Measurements from ENCODE around the gene FN1. TPM values are rescaled to one million over a fixed set of nuclear protein-coding genes. Genes with fewer than 3 reads are reported as not detected.
A peak's percentile ranks its signal among the peaks of the same experiment; 100 is the strongest.
"Not testable (repeated sequence)": the region's sequence is repeated elsewhere in the genome, so short reads cannot be mapped to it uniquely, and the experiment has no call there.

The FN1 gene
- total and polyA plus RNA-seq, 7 donors: 16.0 to 64.3 (median 40.3) TPM

DNA sequence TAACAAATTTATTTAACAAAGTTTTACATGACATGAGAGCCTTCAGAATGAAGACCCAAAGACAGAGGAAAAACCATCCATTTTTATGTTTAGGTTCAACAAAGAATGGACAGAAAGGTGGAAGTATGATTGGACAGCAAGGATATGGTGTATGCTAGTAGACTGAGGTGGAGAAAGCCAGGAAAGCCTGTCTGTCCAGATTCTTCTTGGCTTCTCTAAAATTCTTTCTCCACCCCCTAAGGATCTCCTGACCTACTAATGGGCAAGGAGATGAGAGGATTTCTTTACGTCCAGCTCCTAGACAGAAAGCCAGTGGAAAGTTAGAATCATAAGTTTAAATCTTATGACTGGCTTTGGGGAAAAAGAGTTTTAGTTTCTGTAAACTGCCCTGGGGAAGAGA, 121.0 kb downstream of the FN1 start:
- no peak for ATAC-seq
- H3K4me1 ChIP-seq: peaks cover 8% of the 10 kb centered on the region
- H3K36me3 ChIP-seq (ENCODE audit: insufficient read depth in 1 of 2, low read depth in 1 of 2): peaks cover 0 to 60% of the 10 kb centered on the region in 2 donors
- no peak for DNase-seq
- intact Hi-C loops (cut with DNase I): no loop called here
- TF ChIP-seq, protein P1, sequence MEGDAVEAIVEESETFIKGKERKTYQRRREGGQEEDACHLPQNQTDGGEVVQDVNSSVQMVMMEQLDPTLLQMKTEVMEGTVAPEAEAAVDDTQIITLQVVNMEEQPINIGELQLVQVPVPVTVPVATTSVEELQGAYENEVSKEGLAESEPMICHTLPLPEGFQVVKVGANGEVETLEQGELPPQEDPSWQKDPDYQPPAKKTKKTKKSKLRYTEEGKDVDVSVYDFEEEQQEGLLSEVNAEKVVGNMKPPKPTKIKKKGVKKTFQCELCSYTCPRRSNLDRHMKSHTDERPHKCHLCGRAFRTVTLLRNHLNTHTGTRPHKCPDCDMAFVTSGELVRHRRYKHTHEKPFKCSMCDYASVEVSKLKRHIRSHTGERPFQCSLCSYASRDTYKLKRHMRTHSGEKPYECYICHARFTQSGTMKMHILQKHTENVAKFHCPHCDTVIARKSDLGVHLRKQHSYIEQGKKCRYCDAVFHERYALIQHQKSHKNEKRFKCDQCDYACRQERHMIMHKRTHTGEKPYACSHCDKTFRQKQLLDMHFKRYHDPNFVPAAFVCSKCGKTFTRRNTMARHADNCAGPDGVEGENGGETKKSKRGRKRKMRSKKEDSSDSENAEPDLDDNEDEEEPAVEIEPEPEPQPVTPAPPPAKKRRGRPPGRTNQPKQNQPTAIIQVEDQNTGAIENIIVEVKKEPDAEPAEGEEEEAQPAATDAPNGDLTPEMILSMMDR (IDR thresholded peaks at IDR 0.05): no peak
- H3K27ac ChIP-seq: no peak overlapping the region
- H3K27me3 ChIP-seq (ENCODE audit: insufficient read depth in 3 of 3, low read length in 2 of 3): no peaks in the 10 kb centered on the region
- no peaks in the 10 kb centered on the region for H3K9me3 ChIP-seq
- no peak overlapping the region for H3K4me3 ChIP-seq
- 74 to 85% (median 75%) methylated on average over 1 of the region's 1 CpG for WGBS, 3 donors

DNA sequence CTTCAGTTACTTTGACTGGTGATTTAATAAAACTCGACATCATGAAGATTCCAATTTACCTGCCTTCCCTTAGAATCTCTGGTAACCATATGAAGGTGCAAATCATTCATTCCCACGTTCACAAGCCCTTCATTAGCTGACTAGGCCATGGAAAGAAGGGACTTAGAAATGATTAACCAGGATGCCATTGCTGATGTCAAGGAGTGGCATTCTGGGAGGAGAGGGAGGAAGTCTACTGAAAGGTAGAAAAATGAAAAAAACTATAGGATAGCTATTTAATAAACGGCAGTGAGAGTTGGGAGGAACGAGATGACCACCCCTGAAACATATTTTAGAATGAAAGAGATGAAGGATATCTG, 122.6 kb downstream of the FN1 start:
- Histone ChIP-seq H3K4me1 (peaks cover 8% of the 10 kb centered on the region), H3K4me3 (peak overlapping the region; percentile 89), H3K27ac (no peak overlapping the region), H3K36me3 (ENCODE audit: insufficient read depth in 1 of 2, low read depth in 1 of 2) (peaks cover 0 to 43% of the 10 kb centered on the region in 2 donors), H3K9me3 (no peaks in the 10 kb centered on the region), H3K27me3 (ENCODE audit: insufficient read depth in 3 of 3, low read length in 2 of 3) (no peaks in the 10 kb centered on the region)
- no peak for DNase-seq
- WGBS, 3 donors: 80 to 84% (median 81%) methylated on average over 4 of the region's 4 CpGs
- TF ChIP-seq, protein P1 (IDR thresholded peaks at IDR 0.05): no peak
- no peak for ATAC-seq
- intact Hi-C loops (cut with DNase I): no loop called here

DNA sequence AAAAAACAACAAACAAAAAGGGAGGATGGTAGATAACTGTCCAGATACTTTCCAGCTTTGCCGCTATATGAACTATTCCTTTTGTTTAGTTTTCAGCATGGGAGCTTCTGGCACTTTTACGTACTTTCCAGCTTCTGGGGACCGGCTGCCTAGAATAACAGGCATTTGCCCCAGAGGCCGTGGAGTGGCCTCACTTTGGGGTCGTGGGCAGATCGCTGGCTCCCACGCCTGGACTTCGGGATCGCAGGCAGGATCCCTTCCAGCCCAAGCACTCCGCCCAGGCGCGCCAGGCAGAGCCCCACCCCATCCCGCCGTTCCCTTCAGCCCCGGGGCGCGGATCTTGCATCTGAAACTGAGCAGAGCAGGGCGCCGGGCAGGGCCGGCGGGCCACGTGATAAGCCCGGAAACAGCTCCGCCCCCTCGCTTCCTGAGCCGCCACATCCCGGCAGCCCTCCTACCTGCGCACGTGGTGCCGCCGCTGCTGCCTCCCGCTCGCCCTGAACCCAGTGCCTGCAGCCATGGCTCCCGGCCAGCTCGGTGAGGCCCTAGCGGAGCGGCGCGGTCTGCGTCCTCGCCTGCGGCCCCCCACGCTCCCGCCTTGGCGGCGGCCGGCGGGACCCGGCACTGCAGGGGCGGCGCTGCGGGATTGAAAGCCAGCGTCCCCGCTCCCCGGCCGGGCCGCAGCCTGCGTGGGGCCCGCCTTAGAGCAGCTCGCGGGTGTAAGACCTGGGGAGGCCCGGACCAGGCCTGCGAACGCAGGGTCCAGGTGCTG, 124.1 kb downstream of the FN1 start, which contains the start of gene ATIC:
Gene ATIC, plus strand, starts transcription at position 435 of the 772 bp plus-strand sequence. Its CDS starts 84 bp downstream, at position 519.
- peak; percentile 94 to 95 for DNase-seq

DNA sequence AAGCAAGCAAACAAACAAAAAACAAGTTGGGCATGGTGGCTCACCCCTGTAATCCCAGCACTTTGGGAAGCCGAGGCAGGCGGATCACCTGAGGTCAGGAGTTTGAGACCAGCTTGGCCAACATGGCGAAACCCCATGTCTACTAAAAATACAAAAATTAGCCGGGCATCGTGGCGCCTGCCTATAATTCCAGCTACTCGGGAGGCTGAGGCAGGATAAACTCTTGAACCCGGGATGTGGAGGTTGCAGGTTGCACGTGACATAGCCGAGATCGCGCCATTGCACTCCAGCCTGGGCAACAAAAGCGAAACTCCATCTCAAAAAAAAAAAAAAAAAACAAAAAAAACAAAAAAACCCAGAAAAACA, 124.6 kb downstream of the FN1 start:
- H3K9me3 ChIP-seq; H3K27me3 ChIP-seq (ENCODE audit: insufficient read depth in 3 of 3, low read length in 2 of 3); DNase-seq; H3K4me1 ChIP-seq; intact Hi-C loops (cut with DNase I): not testable (repeated sequence)
- Histone ChIP-seq H3K36me3 (ENCODE audit: insufficient read depth in 1 of 2, low read depth in 1 of 2) (peaks cover 0 to 23% of the 10 kb centered on the region in 2 donors), H3K4me3 (peak overlapping the region; percentile 89), H3K27ac (peak overlapping the region; percentile 91)
- peak in 3 of 4 donors; percentile 13 to 32 (median 14) for ATAC-seq
- 32 to 59% (median 37%) methylated on average over 13 of the region's 13 CpGs for WGBS, 3 donors

More for the DNA sequence above, 124.1 kb downstream of the FN1 start, which contains the start of gene ATIC:
- Histone ChIP-seq H3K27me3 (ENCODE audit: insufficient read depth in 3 of 3, low read length in 2 of 3) (no peaks in the 10 kb centered on the region), H3K4me1 (peaks cover 8% of the 10 kb centered on the region), H3K36me3 (ENCODE audit: insufficient read depth in 1 of 2, low read depth in 1 of 2) (peaks cover 0 to 29% of the 10 kb centered on the region in 2 donors), H3K27ac (peak within 1 kb of the TSS; percentile 91), H3K4me3 (peak within 1 kb of the TSS; percentile 89), H3K9me3 (no peaks in the 10 kb centered on the region)
- intact Hi-C loops (cut with DNase I): no loop called here
- 0 to 1% (median 1%) methylated on average over 54 to 64 of the region's 64 CpGs for WGBS, 3 donors
- peak; percentile 99 for ATAC-seq
- TF ChIP-seq, protein P1 (IDR thresholded peaks at IDR 0.05): no peak

Other genes starting within 250 kb of the FN1 start
- gene ATIC, start 124.0 kb downstream of the FN1 start, total RNA-seq: 10 to 100 TPM; 50.9 to 88.1 (median 74.4) TPM
- gene ATIC, start 124.0 kb downstream of the FN1 start, polyA plus RNA-seq: 100 to 1,000 TPM in 2 of 3 donors, 10 to 100 TPM in 1; 83.7 to 147 (median 101) TPM